K562 (cell line): ENCODE data around the gene VPS13D. TPM values are rescaled to one million over a fixed set of nuclear protein-coding genes. Genes with fewer than 3 reads are reported as not detected.

Experiments
- ATAC-seq: fragments of 200-7000 bp; cut with Tn5 transposase; 3 replicates; pipeline ENCODE4 v1.9.1; 2020; ENCODE audit warnings: moderate library complexity
- BruUV-seq: library from RNA; stranded (reverse); fragments of 400-500 nt; replicated peaks from 2 replicates; lab custom pipeline; 2021; lab: Mats Ljungman, UMichigan
- CTCF ChIA-PET: fragments of 300-600 bp; formaldehyde crosslinking; extraction: SDS; loops from one replicate; lab custom pipeline; 2021; ENCODE audit warnings: low intra/inter-chr PET ratio; lab: Yijun Ruan, JAX
- POLR2A ChIA-PET: fragments of 300-600, 350-650 bp; sonication (Branson Sonifier 250); formaldehyde crosslinking; extraction: SDS; loops from one replicate; lab custom pipeline; 2021; ENCODE audit warnings: antibody characterized with exemption, inconsistent platforms; lab: Yijun Ruan, JAX
- DNase-seq, 4 experiments: peaks; one replicate each; pipeline versions ENCODE4 v3.0.0 to v3.0.0-alpha.2; 2011 to 2018; ENCODE audit warnings: low spot score in 3 of 4, mixed read lengths in 3 of 4; ENCODE audit errors: extremely low read depth in 1 of 4
- FAIRE-seq: peaks from 2 replicates; lab custom pipeline; 2011; peaks lifted over from hg19 to GRCh38; lab: Jason Lieb, UNC
- H2AFZ ChIP-seq: 2 replicates; pipeline ENCODE4 v1.6.0; 2011; ENCODE audit warnings: low read depth, low read length, control low read depth, inconsistent platforms
- H3K27ac ChIP-seq: fragments of 200-600 bp; 3 replicates; pipeline ENCODE4 v1.8.0; 2011; ENCODE audit warnings: low read depth, mild to moderate bottlenecking, control low read depth, inconsistent platforms, low read length, moderate library complexity, mixed read lengths; ENCODE audit errors: extremely low read depth
- H3K27me3 ChIP-seq, 2 experiments: fragments of 300-600 bp in 1 of 2; 2 replicates in 1 of 2; 3 replicates in 1 of 2; pipeline versions ENCODE4 v1.6.0 to v1.8.0; 2011; ENCODE audit warnings: inconsistent platforms in 2 of 2, low read length in 2 of 2, mild to moderate bottlenecking in 1 of 2, mixed read lengths in 1 of 2, moderate library complexity in 1 of 2; ENCODE audit not compliant: control insufficient read depth in 2 of 2, insufficient read depth in 2 of 2
- H3K36me3 ChIP-seq: fragments of 300-600 bp; 3 replicates; pipeline ENCODE4 v1.8.0; 2011; ENCODE audit warnings: mild to moderate bottlenecking, low read length, inconsistent platforms; ENCODE audit not compliant: control insufficient read depth, insufficient read depth
- H3K4me1 ChIP-seq, 2 experiments: fragments of 200-600 bp in 1 of 2; replicated peaks in 1 of 2; 2 replicates in 1 of 2; 3 replicates in 1 of 2; pipeline versions ENCODE4 v1.5.1 to v1.8.0; 2011; ENCODE audit warnings: inconsistent platforms in 2 of 2, low read length in 2 of 2, mild to moderate bottlenecking in 1 of 2, mixed read lengths in 1 of 2, moderate library complexity in 1 of 2; ENCODE audit not compliant: control insufficient read depth in 2 of 2, insufficient read depth in 2 of 2
- H3K4me2 ChIP-seq: 2 replicates; pipeline ENCODE4 v1.6.1; 2011; ENCODE audit warnings: low read length, control low read depth, inconsistent platforms, mixed read lengths; ENCODE audit not compliant: insufficient read depth
- H3K4me3 ChIP-seq: fragments of 200-600 bp; sonication (generic), shearing (Covaris generic); 2 replicates; pipeline ENCODE4 v1.5.1; 2016; ENCODE audit warnings: control low read depth, inconsistent platforms
- H3K79me2 ChIP-seq: fragments of 200-600 bp; 3 replicates; pipeline ENCODE4 v1.8.0; 2011; ENCODE audit warnings: low read length, inconsistent platforms; ENCODE audit not compliant: control insufficient read depth, insufficient read depth
- H3K9ac ChIP-seq, 2 experiments: 2 replicates each; pipeline versions ENCODE4 v1.6.0 to v1.6.1; 2011; ENCODE audit warnings: low read depth in 2 of 2, low read length in 2 of 2, control low read depth in 1 of 2, inconsistent platforms in 1 of 2, mild to moderate bottlenecking in 1 of 2, mixed read lengths in 1 of 2; ENCODE audit not compliant: insufficient read depth in 1 of 2
- H3K9me1 ChIP-seq: one replicate; pipeline ENCODE4 v1.6.0; 2011; ENCODE audit warnings: inconsistent platforms, mild to moderate bottlenecking, low read length, moderate library complexity; ENCODE audit not compliant: control insufficient read depth, insufficient read depth
- H3K9me3 ChIP-seq: replicated peaks from 2 replicates; pipeline ENCODE4 v1.5.1; 2011; ENCODE audit warnings: low read depth, low read length, inconsistent platforms; ENCODE audit not compliant: control insufficient read depth, insufficient read depth
- H4K20me1 ChIP-seq: replicated peaks from 2 replicates; pipeline ENCODE4 v1.6.1; 2011; ENCODE audit warnings: low read length, inconsistent platforms, mixed read lengths; ENCODE audit not compliant: control insufficient read depth, insufficient read depth
- C11orf30 ChIP-seq: fragments of 450-650 bp; IDR thresholded peaks from 2 replicates; pipeline ENCODE4 v1.6.1; 2016; ENCODE audit warnings: low read depth, mild to moderate bottlenecking
- ETV6 ChIP-seq, 3 experiments: fragments of 150-350 bp in 1 of 3; sonication (generic) in 1 of 3; formaldehyde crosslinking in 1 of 3; IDR thresholded peaks; 2 replicates each; pipeline versions ENCODE4 v1.6.1 to v1.8.0; 2014 to 2022; ENCODE audit warnings: borderline replicate concordance in 2 of 3, low read depth in 2 of 3, antibody characterized with exemption in 1 of 3, low read length in 1 of 3, mild to moderate bottlenecking in 1 of 3, missing genetic modification reagents in 1 of 3
- ZBTB1 ChIP-seq: sonication (generic); formaldehyde crosslinking; IDR thresholded peaks from 2 replicates; pipeline ENCODE4 v1.8.1; 2023; ENCODE audit warnings: missing genetic modification reagents, low read depth, mild to moderate bottlenecking, borderline replicate concordance
- ZNF133 ChIP-seq: fragments of 250-450 bp; sonication (Bioruptor Pico); IDR thresholded peaks from 2 replicates; pipeline ENCODE4 v1.4.0; 2020; ENCODE audit warnings: mild to moderate bottlenecking
- WGBS: fragments of 100-300 bp; shearing (Covaris generic); methylation state at CpG from one replicate; pipeline ENCODE4 v1.1.6; 2016; ENCODE audit warnings: low coverage, mixed read lengths; ENCODE audit not compliant: insufficient coverage; ENCODE audit errors: missing lambda C conversion rate; 5-methylcytosine and 5-hydroxymethylcytosine counted together
- in situ Hi-C: fragments of 300-500 bp; cut with MboI; formaldehyde crosslinking; loops from 4 replicates; pipeline ENCODE4 v1.15.0; 2018; ENCODE audit warnings: inconsistent platforms, mixed read lengths
- intact Hi-C: fragments of 100-400 bp; cut with micrococcal nuclease; formaldehyde crosslinking; loops from 2 replicates; pipeline ENCODE4 v1.14.2; 2022
- polyA plus RNA-seq, 8 experiments: library from polyadenylated mRNA; depleted of rRNA in 4 of 8; stranded (reverse) in 5 of 8; unstranded in 3 of 8; fragments of >200 nt; fragmentation: Nextera tagmentation in 2 of 8; fragmentation: Illumina TruSeq in 1 of 8; extraction: Ambion mirVana in 2 of 8; extraction: Trizol in 1 of 8; gene quantifications; 2 replicates each; pipeline versions ENCODE4 v1.2.1 to v1.2.3, GENCODE V29; 2011 to 2014; ENCODE audit warnings: inconsistent platforms in 1 of 8, missing spikeins in 1 of 8
- total RNA-seq, 7 experiments: library from RNA; depleted of rRNA in 6 of 7; stranded (reverse); fragments of >200 nt in 6 of 7; fragmentation: Illumina TruSeq in 2 of 7; extraction: Trizol in 2 of 7; gene quantifications; 2 replicates each; pipeline versions ENCODE4 v1.2.1 to v1.2.3, GENCODE V29; 2011 to 2021; ENCODE audit warnings: low replicate concordance in 1 of 7
- TF ChIP-seq, protein P1 (sequence below): fragments of 200-600 bp; sonication (generic); IDR thresholded peaks from one replicate; pipeline ENCODE4 v1.6.1; 2012; ENCODE audit warnings: mild to moderate bottlenecking, low read depth, low read length, inconsistent platforms
- TF ChIP-seq, protein P2 (sequence below): fragments of 450-650 bp; IDR thresholded peaks from 2 replicates; pipeline ENCODE4 v1.6.1; 2016; ENCODE audit warnings: borderline replicate concordance

Gene VPS13D
- total and polyA plus RNA-seq, 9 of the 15 experiments (the other 6 are each of a cell fraction or from before 2014, with no cell fraction given): 6.1 to 51.5 (median 38.5) TPM

DNA sequence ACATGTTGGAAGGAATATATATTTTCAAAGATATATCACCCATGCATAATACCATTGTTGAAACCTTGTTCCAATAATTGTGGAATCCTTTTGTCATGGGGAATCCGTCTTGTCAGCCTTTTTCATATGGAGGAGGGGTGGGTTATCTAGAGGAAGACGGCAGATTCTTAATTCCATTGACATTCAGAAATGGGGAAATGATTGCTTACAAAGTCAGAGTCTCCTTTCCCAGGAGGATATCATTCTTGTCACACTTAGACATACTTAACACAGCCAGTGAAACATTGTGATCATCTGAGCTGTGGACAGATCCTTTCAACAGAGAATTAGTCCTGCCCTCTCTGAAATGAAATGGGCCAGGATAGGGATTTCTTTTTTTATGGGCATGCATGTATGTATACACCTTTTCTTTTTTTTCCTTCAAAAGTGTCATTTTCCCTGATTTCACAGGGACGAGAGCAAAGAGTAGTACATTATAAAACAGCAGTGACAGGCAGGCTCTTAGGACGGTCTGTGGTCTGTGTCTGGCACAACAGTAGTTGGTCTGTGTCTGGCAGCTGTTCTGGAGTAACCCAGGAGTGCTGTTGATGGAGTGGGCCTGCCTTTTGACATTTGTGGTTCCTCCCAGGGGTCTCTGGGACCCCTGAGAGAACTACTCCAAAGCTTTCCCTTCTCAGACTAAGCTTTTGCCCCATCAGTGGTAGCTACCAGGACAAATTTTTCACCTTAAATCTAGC is 50.1 kb downstream of the VPS13D start:
- no peak for FAIRE-seq
- TF ChIP-seq ZBTB1: no peak
- TF ChIP-seq, protein P1, sequence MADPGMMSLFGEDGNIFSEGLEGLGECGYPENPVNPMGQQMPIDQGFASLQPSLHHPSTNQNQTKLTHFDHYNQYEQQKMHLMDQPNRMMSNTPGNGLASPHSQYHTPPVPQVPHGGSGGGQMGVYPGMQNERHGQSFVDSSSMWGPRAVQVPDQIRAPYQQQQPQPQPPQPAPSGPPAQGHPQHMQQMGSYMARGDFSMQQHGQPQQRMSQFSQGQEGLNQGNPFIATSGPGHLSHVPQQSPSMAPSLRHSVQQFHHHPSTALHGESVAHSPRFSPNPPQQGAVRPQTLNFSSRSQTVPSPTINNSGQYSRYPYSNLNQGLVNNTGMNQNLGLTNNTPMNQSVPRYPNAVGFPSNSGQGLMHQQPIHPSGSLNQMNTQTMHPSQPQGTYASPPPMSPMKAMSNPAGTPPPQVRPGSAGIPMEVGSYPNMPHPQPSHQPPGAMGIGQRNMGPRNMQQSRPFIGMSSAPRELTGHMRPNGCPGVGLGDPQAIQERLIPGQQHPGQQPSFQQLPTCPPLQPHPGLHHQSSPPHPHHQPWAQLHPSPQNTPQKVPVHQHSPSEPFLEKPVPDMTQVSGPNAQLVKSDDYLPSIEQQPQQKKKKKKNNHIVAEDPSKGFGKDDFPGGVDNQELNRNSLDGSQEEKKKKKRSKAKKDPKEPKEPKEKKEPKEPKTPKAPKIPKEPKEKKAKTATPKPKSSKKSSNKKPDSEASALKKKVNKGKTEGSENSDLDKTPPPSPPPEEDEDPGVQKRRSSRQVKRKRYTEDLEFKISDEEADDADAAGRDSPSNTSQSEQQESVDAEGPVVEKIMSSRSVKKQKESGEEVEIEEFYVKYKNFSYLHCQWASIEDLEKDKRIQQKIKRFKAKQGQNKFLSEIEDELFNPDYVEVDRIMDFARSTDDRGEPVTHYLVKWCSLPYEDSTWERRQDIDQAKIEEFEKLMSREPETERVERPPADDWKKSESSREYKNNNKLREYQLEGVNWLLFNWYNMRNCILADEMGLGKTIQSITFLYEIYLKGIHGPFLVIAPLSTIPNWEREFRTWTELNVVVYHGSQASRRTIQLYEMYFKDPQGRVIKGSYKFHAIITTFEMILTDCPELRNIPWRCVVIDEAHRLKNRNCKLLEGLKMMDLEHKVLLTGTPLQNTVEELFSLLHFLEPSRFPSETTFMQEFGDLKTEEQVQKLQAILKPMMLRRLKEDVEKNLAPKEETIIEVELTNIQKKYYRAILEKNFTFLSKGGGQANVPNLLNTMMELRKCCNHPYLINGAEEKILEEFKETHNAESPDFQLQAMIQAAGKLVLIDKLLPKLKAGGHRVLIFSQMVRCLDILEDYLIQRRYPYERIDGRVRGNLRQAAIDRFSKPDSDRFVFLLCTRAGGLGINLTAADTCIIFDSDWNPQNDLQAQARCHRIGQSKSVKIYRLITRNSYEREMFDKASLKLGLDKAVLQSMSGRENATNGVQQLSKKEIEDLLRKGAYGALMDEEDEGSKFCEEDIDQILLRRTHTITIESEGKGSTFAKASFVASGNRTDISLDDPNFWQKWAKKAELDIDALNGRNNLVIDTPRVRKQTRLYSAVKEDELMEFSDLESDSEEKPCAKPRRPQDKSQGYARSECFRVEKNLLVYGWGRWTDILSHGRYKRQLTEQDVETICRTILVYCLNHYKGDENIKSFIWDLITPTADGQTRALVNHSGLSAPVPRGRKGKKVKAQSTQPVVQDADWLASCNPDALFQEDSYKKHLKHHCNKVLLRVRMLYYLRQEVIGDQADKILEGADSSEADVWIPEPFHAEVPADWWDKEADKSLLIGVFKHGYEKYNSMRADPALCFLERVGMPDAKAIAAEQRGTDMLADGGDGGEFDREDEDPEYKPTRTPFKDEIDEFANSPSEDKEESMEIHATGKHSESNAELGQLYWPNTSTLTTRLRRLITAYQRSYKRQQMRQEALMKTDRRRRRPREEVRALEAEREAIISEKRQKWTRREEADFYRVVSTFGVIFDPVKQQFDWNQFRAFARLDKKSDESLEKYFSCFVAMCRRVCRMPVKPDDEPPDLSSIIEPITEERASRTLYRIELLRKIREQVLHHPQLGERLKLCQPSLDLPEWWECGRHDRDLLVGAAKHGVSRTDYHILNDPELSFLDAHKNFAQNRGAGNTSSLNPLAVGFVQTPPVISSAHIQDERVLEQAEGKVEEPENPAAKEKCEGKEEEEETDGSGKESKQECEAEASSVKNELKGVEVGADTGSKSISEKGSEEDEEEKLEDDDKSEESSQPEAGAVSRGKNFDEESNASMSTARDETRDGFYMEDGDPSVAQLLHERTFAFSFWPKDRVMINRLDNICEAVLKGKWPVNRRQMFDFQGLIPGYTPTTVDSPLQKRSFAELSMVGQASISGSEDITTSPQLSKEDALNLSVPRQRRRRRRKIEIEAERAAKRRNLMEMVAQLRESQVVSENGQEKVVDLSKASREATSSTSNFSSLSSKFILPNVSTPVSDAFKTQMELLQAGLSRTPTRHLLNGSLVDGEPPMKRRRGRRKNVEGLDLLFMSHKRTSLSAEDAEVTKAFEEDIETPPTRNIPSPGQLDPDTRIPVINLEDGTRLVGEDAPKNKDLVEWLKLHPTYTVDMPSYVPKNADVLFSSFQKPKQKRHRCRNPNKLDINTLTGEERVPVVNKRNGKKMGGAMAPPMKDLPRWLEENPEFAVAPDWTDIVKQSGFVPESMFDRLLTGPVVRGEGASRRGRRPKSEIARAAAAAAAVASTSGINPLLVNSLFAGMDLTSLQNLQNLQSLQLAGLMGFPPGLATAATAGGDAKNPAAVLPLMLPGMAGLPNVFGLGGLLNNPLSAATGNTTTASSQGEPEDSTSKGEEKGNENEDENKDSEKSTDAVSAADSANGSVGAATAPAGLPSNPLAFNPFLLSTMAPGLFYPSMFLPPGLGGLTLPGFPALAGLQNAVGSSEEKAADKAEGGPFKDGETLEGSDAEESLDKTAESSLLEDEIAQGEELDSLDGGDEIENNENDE: no peak
- no peak for TF ChIP-seq ETV6 (IDR thresholded peaks at IDR 0.05; ENCODE audit: borderline replicate concordance in 1 of 2, low read depth in 2 of 2, low read length in 1 of 2)
- no peak for TF ChIP-seq ETV6 (CRISPR knock-in tag; IDR thresholded peaks at IDR 0.05; ENCODE audit: borderline replicate concordance)
- TF ChIP-seq, protein P2, sequence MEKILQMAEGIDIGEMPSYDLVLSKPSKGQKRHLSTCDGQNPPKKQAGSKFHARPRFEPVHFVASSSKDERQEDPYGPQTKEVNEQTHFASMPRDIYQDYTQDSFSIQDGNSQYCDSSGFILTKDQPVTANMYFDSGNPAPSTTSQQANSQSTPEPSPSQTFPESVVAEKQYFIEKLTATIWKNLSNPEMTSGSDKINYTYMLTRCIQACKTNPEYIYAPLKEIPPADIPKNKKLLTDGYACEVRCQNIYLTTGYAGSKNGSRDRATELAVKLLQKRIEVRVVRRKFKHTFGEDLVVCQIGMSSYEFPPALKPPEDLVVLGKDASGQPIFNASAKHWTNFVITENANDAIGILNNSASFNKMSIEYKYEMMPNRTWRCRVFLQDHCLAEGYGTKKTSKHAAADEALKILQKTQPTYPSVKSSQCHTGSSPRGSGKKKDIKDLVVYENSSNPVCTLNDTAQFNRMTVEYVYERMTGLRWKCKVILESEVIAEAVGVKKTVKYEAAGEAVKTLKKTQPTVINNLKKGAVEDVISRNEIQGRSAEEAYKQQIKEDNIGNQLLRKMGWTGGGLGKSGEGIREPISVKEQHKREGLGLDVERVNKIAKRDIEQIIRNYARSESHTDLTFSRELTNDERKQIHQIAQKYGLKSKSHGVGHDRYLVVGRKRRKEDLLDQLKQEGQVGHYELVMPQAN: no peak
- no peak for TF ChIP-seq ZNF133 (CRISPR knock-in tag)
- TF ChIP-seq C11orf30: peak; percentile 53

More for the DNA sequence above, 50.1 kb downstream of the VPS13D start:
- CTCF ChIA-PET: interaction anchor here (0.6 kb wide), 1 partner anchor 357 kb away, joined by 3 read pairs; no protein-coding TSS in a partner anchor
- Histone ChIP-seq H3K9ac (no peak overlapping the region), H3K27me3 (no peaks in the 10 kb centered on the region; a peak in 1 of 5 replicates), H3K79me2 (peaks cover 17% of the 10 kb centered on the region; the same call in 2 of the 3 replicates), H3K4me2 (no peak overlapping the region), H3K9me1 (no peaks in the 10 kb centered on the region), H3K4me3 (no peak overlapping the region), H3K4me1 (no peaks in the 10 kb centered on the region), H2AFZ (no peak overlapping the region), H3K27ac (no peak overlapping the region), H4K20me1 (peaks cover 16% of the 10 kb centered on the region), H3K9me3 (no peaks in the 10 kb centered on the region), H3K36me3 (peaks cover 90% of the 10 kb centered on the region)
- ATAC-seq: no peak
- POLR2A ChIA-PET: interaction anchor here (0.7 to 1.5 kb wide), 3 partner anchors 15 to 23 kb away, joined by 3 to 7 read pairs (median 3); no protein-coding TSS in a partner anchor
- no TSS peak for BruUV-seq
- intact Hi-C loops (no loop called here), in situ Hi-C loops (loop anchor here (5.0 kb wide), 1 partner anchor 158 kb away; no protein-coding TSS in a partner anchor)
- WGBS: 83% methylated on average over 4 of the region's 4 CpGs
- DNase-seq: no peak
